Endodermal cell (in vitro differentiated cells): ENCODE measurements around the gene RPL18A. TPM values are rescaled to one million over a fixed set of nuclear protein-coding genes. Genes with fewer than 3 reads are reported as not detected.
A peak's percentile ranks its signal among the peaks of the same experiment; 100 is the strongest.

Experiments
- DNase-seq: peaks from one replicate; pipeline ENCODE4 v3.0.0-alpha.2; 2017
- H3K27ac ChIP-seq: 2 replicates; pipeline ENCODE4 v1.5.1; 2013; ENCODE audit warnings: mild to moderate bottlenecking, low read depth, low read length, moderate library complexity
- H3K27me3 ChIP-seq: 2 replicates; pipeline ENCODE4 v1.6.1; 2013; ENCODE audit warnings: mild to moderate bottlenecking, low read length, moderate library complexity; ENCODE audit not compliant: insufficient read depth, control insufficient read depth, poor library complexity, severe bottlenecking
- H3K36me3 ChIP-seq: 2 replicates; pipeline ENCODE4 v1.7.0; 2013; ENCODE audit warnings: mild to moderate bottlenecking, low read length, moderate library complexity; ENCODE audit not compliant: control insufficient read depth, insufficient read depth
- H3K4me1 ChIP-seq: one replicate; pipeline ENCODE4 v1.7.0; 2013; ENCODE audit warnings: low read length; ENCODE audit not compliant: control insufficient read depth, insufficient read depth
- H3K4me3 ChIP-seq: 2 replicates; pipeline ENCODE4 v1.5.1; 2013; ENCODE audit warnings: mild to moderate bottlenecking, low read length, moderate library complexity
- H3K9ac ChIP-seq: 2 replicates; pipeline ENCODE4 v1.6.1; 2013; ENCODE audit warnings: mild to moderate bottlenecking, low read length, moderate library complexity; ENCODE audit not compliant: poor library complexity, severe bottlenecking; ENCODE audit errors: extremely low read depth
- H3K9me3 ChIP-seq: 2 replicates; pipeline ENCODE4 v1.6.1; 2013; ENCODE audit warnings: mild to moderate bottlenecking, low read length, moderate library complexity; ENCODE audit not compliant: control insufficient read depth
- H3K27ac Mint-ChIP-seq: 2 replicates; pipeline ENCODE4 v1.8.0; 2020; ENCODE audit warnings: mixed read lengths
- H3K27me3 Mint-ChIP-seq: 2 replicates; pipeline ENCODE4 v1.8.0; 2021; ENCODE audit warnings: mild to moderate bottlenecking, mixed read lengths; ENCODE audit not compliant: insufficient read depth
- H3K36me3 Mint-ChIP-seq: 2 replicates; pipeline ENCODE4 v1.8.0; 2020; ENCODE audit warnings: low read depth, mixed read lengths
- H3K4me1 Mint-ChIP-seq: 2 replicates; pipeline ENCODE4 v1.8.0; 2020; ENCODE audit warnings: mixed read lengths
- H3K4me3 Mint-ChIP-seq: 2 replicates; pipeline ENCODE4 v1.8.0; 2020; ENCODE audit warnings: mild to moderate bottlenecking, moderate library complexity, mixed read lengths
- H3K9me3 Mint-ChIP-seq: 2 replicates; pipeline ENCODE4 v1.8.0; 2020; ENCODE audit warnings: mild to moderate bottlenecking, mixed read lengths
- CTCF ChIP-seq: fragments of 200-600 bp; sonication (generic); conservative IDR thresholded peaks from 2 replicates; pipeline ENCODE4 v1.5.0; 2021; ENCODE audit warnings: antibody characterized with exemption, mild to moderate bottlenecking
- WGBS, 2 experiments: methylation state at CpG; one replicate each; pipeline versions ENCODE4 v1.1.5 to v1.1.7; 2013; ENCODE audit warnings: missing lambda C conversion rate in 2 of 2, mixed read lengths in 1 of 2; ENCODE audit not compliant: insufficient coverage in 1 of 2, insufficient read length in 1 of 2; 5-methylcytosine and 5-hydroxymethylcytosine counted together
- total RNA-seq, 2 donors: library from RNA; stranded (reverse); fragmentation: NEBNext Ultra II Directional in 1 of 2; extraction: Animal tissue kit (Norgen Biotek cat#: 25700) in 1 of 2; gene quantifications; 2 replicates in 1 of 2; 3 replicates in 1 of 2; pipeline ENCODE4 v1.2.1, GENCODE V29; 2021

RPL18A gene
- total RNA-seq, 2 donors from 2014 or later: 1,886 to 2,166 TPM

- no peak for DNase-seq
- Mint-ChIP-seq H3K36me3 (no peaks in the 10 kb centered on the region), H3K4me1 (no peaks in the 10 kb centered on the region), H3K4me3 (no peak overlapping the region), H3K27ac (no peak overlapping the region), H3K9me3 (no peaks in the 10 kb centered on the region), H3K27me3 (peaks cover 31% of the 10 kb centered on the region)
- Histone ChIP-seq H3K36me3 (no peaks in the 10 kb centered on the region), H3K27me3 (peaks cover 5% of the 10 kb centered on the region), H3K27ac (no peak overlapping the region), H3K4me1 (no peaks in the 10 kb centered on the region), H3K9ac (no peak overlapping the region), H3K4me3 (no peak overlapping the region), H3K9me3 (no peaks in the 10 kb centered on the region)
- TF ChIP-seq CTCF: no peak
- 92% methylated on average over 12 to 14 of the region's 14 CpGs for WGBS, 2 experiments
These were observed 11.0 kb upstream of the RPL18A start for GRCh38 chr19:17848595-17849292.

- Histone ChIP-seq H3K36me3 (no peaks in the 10 kb centered on the region), H3K27me3 (peaks cover 4% of the 10 kb centered on the region), H3K4me1 (no peaks in the 10 kb centered on the region), H3K27ac (no peak overlapping the region), H3K9ac (no peak overlapping the region), H3K9me3 (no peaks in the 10 kb centered on the region), H3K4me3 (no peak overlapping the region)
- Mint-ChIP-seq H3K27ac (no peak overlapping the region), H3K36me3 (no peaks in the 10 kb centered on the region), H3K4me1 (peaks cover 1% of the 10 kb centered on the region), H3K27me3 (peaks cover 9% of the 10 kb centered on the region), H3K4me3 (no peak overlapping the region), H3K9me3 (no peaks in the 10 kb centered on the region)
- no peak for DNase-seq
- no peak for TF ChIP-seq CTCF
- WGBS, 2 experiments: 89 to 100% methylated on average over 2 to 6 of the region's 6 CpGs
These were observed 5.6 kb upstream of the RPL18A start for GRCh38 chr19:17854061-17854460.

GRCh38 chr19:17855280-17856152 lies 4.2 kb upstream of the RPL18A start:
- Histone ChIP-seq H3K27ac (no peak overlapping the region), H3K9ac (no peak overlapping the region), H3K4me3 (no peak overlapping the region), H3K4me1 (no peaks in the 10 kb centered on the region), H3K27me3 (peaks cover 4% of the 10 kb centered on the region), H3K36me3 (peaks cover 1% of the 10 kb centered on the region), H3K9me3 (no peaks in the 10 kb centered on the region)
- Mint-ChIP-seq H3K4me1 (peaks cover 3% of the 10 kb centered on the region), H3K4me3 (no peak overlapping the region), H3K27ac (no peak overlapping the region), H3K27me3 (peaks cover 9% of the 10 kb centered on the region), H3K9me3 (no peaks in the 10 kb centered on the region), H3K36me3 (peaks cover 8% of the 10 kb centered on the region)
- WGBS, 2 experiments: 13 to 25% methylated on average over 21 to 29 of the region's 29 CpGs
- DNase-seq: peak; percentile 98
- TF ChIP-seq CTCF: peak; percentile 97
